HEK293 (cell line): Measurements from ENCODE around the gene ADAMTSL4.
"Not testable (repeated sequence)": the region's sequence is repeated elsewhere in the genome, so short reads cannot be mapped to it uniquely, and the experiment has no call there.

Experiments
- CTCF ChIA-PET: fragments of 350-600 bp; formaldehyde crosslinking; extraction: SDS; loops from one replicate; lab custom pipeline; 2021; ENCODE audit warnings: antibody characterized with exemption; lab: Yijun Ruan, JAX
- POLR2A ChIA-PET: fragments of 300-600 bp; formaldehyde crosslinking; extraction: SDS; loops from one replicate; lab custom pipeline; 2020; ENCODE audit warnings: antibody characterized with exemption, inconsistent platforms; lab: Yijun Ruan, JAX
- H3K27ac ChIP-seq: fragments of 200-500 bp; sonication (Bioruptor generic); 2 replicates; pipeline ENCODE4 v1.5.1; 2014; ENCODE audit warnings: low read depth, low read length, control low read depth, inconsistent platforms; ENCODE audit errors: extremely low read depth
- H3K36me3 ChIP-seq, 2 experiments: fragments of 200-500 bp in 1 of 2; sonication (Bioruptor generic) in 1 of 2; 1 replicate in 1 of 2; 2 replicates in 1 of 2; pipeline ENCODE4 v1.5.1; 2014 to 2017; ENCODE audit warnings: inconsistent platforms in 2 of 2, low read length in 2 of 2; ENCODE audit not compliant: control insufficient read depth in 2 of 2, insufficient read depth in 1 of 2
- H3K4me1 ChIP-seq: fragments of 200-500 bp; sonication (Bioruptor generic); 2 replicates; pipeline ENCODE4 v1.5.1; 2014; ENCODE audit warnings: mild to moderate bottlenecking, low read length, inconsistent platforms; ENCODE audit not compliant: control insufficient read depth, insufficient read depth
- H3K4me3 ChIP-seq: 2 replicates; pipeline ENCODE4 v1.5.1; 2011; ENCODE audit warnings: low read depth, mild to moderate bottlenecking, control low read depth, low read length, moderate library complexity
- H3K9me3 ChIP-seq: fragments of 200-500 bp; sonication (Bioruptor generic); 2 replicates; pipeline ENCODE4 v1.5.1; 2014; ENCODE audit warnings: low read depth, low read length, inconsistent platforms; ENCODE audit not compliant: control insufficient read depth, insufficient read depth
- GLI2 ChIP-seq: fragments of 450-650 bp; formaldehyde crosslinking; IDR thresholded peaks from 2 replicates; pipeline ENCODE4; 2017; ENCODE audit warnings: missing biosample characterization, missing genetic modification characterization, low read depth, borderline replicate concordance
- GLIS1 ChIP-seq: fragments of 450-650 bp; formaldehyde crosslinking; IDR thresholded peaks from 2 replicates; pipeline ENCODE4 v1.5.1; 2016; ENCODE audit warnings: missing biosample characterization, missing genetic modification characterization
- GLIS2 ChIP-seq: fragments of 450-650 bp; formaldehyde crosslinking; IDR thresholded peaks from 2 replicates; pipeline ENCODE4 v1.5.1; 2016; ENCODE audit warnings: missing biosample characterization, missing genetic modification characterization
- IKZF3 ChIP-seq: fragments of 450-650 bp; IDR thresholded peaks from 2 replicates; pipeline ENCODE4 v1.5.0; 2018; ENCODE audit warnings: missing biosample characterization, mild to moderate bottlenecking, missing genetic modification characterization, moderate library complexity
- INSM2 ChIP-seq: fragments of 450-650 bp; formaldehyde crosslinking; IDR thresholded peaks from 2 replicates; pipeline ENCODE4 v1.5.1; 2016; ENCODE audit warnings: missing biosample characterization, missing genetic modification characterization
- OVOL3 ChIP-seq: fragments of 450-650 bp; formaldehyde crosslinking; IDR thresholded peaks from 2 replicates; pipeline ENCODE4 v1.5.1; 2016; ENCODE audit warnings: missing biosample characterization, missing genetic modification characterization
- ZFP37 ChIP-seq: fragments of 450-650 bp; formaldehyde crosslinking; IDR thresholded peaks from 2 replicates; pipeline ENCODE4 v1.5.1; 2016; ENCODE audit warnings: missing biosample characterization, missing genetic modification characterization
- ZNF121 ChIP-seq: fragments of 450-650 bp; formaldehyde crosslinking; IDR thresholded peaks from 2 replicates; pipeline ENCODE4 v1.5.1; 2016; ENCODE audit warnings: missing biosample characterization, missing genetic modification characterization
- ZNF140 ChIP-seq: fragments of 450-650 bp; formaldehyde crosslinking; IDR thresholded peaks from 2 replicates; pipeline ENCODE4 v1.5.1; 2016; ENCODE audit warnings: missing biosample characterization, missing genetic modification characterization
- ZNF169 ChIP-seq: fragments of 450-650 bp; formaldehyde crosslinking; IDR thresholded peaks from 2 replicates; pipeline ENCODE4 v1.5.1; 2016; ENCODE audit warnings: missing biosample characterization, missing genetic modification characterization
- ZNF221 ChIP-seq: fragments of 450-650 bp; formaldehyde crosslinking; IDR thresholded peaks from 2 replicates; pipeline ENCODE4 v1.5.1; 2017; ENCODE audit warnings: missing biosample characterization, missing genetic modification characterization, borderline replicate concordance
- ZNF529 ChIP-seq: fragments of 450-650 bp; formaldehyde crosslinking; IDR thresholded peaks from 2 replicates; pipeline ENCODE4 v1.5.1; 2017; ENCODE audit warnings: missing genetic modification characterization, missing biosample characterization; ENCODE audit not compliant: insufficient replicate concordance
- ZNF549 ChIP-seq: fragments of 450-650 bp; IDR thresholded peaks from 2 replicates; pipeline ENCODE4 v1.5.1; 2018; ENCODE audit warnings: missing biosample characterization, missing genetic modification characterization, mild to moderate bottlenecking, inconsistent platforms, moderate library complexity
- ZNF658 ChIP-seq: fragments of 450-650 bp; formaldehyde crosslinking; IDR thresholded peaks from 2 replicates; pipeline ENCODE4; 2016; ENCODE audit warnings: missing biosample characterization, missing genetic modification characterization
- ZNF670 ChIP-seq: fragments of 450-650 bp; formaldehyde crosslinking; IDR thresholded peaks from 2 replicates; pipeline ENCODE4 v1.5.1; 2016; ENCODE audit warnings: missing biosample characterization, missing genetic modification characterization, low read depth
- ZNF768 ChIP-seq: fragments of 450-650 bp; formaldehyde crosslinking; IDR thresholded peaks from 2 replicates; pipeline ENCODE4 v1.5.1; 2018; ENCODE audit warnings: missing biosample characterization, mild to moderate bottlenecking, missing genetic modification characterization
- ZNF777 ChIP-seq: fragments of 450-650 bp; formaldehyde crosslinking; IDR thresholded peaks from 2 replicates; pipeline ENCODE4 v1.5.1; 2017; ENCODE audit warnings: missing biosample characterization, missing genetic modification characterization, borderline replicate concordance
- ZXDB ChIP-seq: fragments of 450-650 bp; formaldehyde crosslinking; IDR thresholded peaks from 2 replicates; pipeline ENCODE4 v1.5.1; 2016; ENCODE audit warnings: missing biosample characterization, missing genetic modification characterization
- TF ChIP-seq, protein P1 (sequence below): fragments of 450-650 bp; formaldehyde crosslinking; IDR thresholded peaks from 2 replicates; pipeline ENCODE4 v1.5.1; 2017; ENCODE audit warnings: missing biosample characterization, missing genetic modification characterization

Gene ADAMTSL4

GRCh38 chr1:150596976-150597375 lies 47.8 kb downstream of the ADAMTSL4 start:
- POLR2A ChIA-PET = interaction anchor here (5.4 kb wide), 1 partner anchor 17 kb away, joined by 18 read pairs; the partner anchor contains the start of gene MCL1
- CTCF ChIA-PET = interaction anchor here (1.2 to 1.3 kb wide), 2 partner anchors 25 to 36 kb away, joined by 5 read pairs; no protein-coding TSS in a partner anchor

GRCh38 chr1:150598346-150598745 lies 49.1 kb downstream of the ADAMTSL4 start:
- H3K9me3 ChIP-seq, H3K27ac ChIP-seq, H3K4me1 ChIP-seq, H3K36me3 ChIP-seq, H3K4me3 ChIP-seq: not testable (repeated sequence)
- POLR2A ChIA-PET = interaction anchor here (0.7 to 5.4 kb wide), 2 partner anchors 18 to 235 kb away, joined by 7 to 18 read pairs; partner anchors contain the start of gene MCL1
- CTCF ChIA-PET = interaction anchor here (1.3 to 1.9 kb wide), 2 partner anchors 37 to 38 kb away, joined by 5 read pairs; no protein-coding TSS in a partner anchor

More at GRCh38 chr1:150596976-150597375, 47.8 kb downstream of the ADAMTSL4 start:
- Histone ChIP-seq H3K9me3 (no peaks in the 10 kb centered on the region), H3K27ac (no peak overlapping the region), H3K36me3 (peaks cover 3 to 8% of the 10 kb centered on the region in 2 experiments; a peak in 2 of 3 replicates), H3K4me3 (no peak overlapping the region), H3K4me1 (no peaks in the 10 kb centered on the region)
- no peak for TF ChIP-seq IKZF3 (tag by site-specific recombination)
- TF ChIP-seq, protein P1, sequence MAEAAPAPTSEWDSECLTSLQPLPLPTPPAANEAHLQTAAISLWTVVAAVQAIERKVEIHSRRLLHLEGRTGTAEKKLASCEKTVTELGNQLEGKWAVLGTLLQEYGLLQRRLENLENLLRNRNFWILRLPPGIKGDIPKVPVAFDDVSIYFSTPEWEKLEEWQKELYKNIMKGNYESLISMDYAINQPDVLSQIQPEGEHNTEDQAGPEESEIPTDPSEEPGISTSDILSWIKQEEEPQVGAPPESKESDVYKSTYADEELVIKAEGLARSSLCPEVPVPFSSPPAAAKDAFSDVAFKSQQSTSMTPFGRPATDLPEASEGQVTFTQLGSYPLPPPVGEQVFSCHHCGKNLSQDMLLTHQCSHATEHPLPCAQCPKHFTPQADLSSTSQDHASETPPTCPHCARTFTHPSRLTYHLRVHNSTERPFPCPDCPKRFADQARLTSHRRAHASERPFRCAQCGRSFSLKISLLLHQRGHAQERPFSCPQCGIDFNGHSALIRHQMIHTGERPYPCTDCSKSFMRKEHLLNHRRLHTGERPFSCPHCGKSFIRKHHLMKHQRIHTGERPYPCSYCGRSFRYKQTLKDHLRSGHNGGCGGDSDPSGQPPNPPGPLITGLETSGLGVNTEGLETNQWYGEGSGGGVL (tag by site-specific recombination) = no peak
- no peak for TF ChIP-seq ZNF169 (tag by site-specific recombination)
- no peak for TF ChIP-seq ZNF777 (tag by site-specific recombination)
- TF ChIP-seq ZNF768 (tag by site-specific recombination) = no peak
- TF ChIP-seq ZNF658 = no peak
- no peak for TF ChIP-seq ZFP37 (tag by site-specific recombination)
- TF ChIP-seq GLIS2 (tag by site-specific recombination) = no peak
- no peak for TF ChIP-seq OVOL3 (tag by site-specific recombination)
- no peak for TF ChIP-seq ZNF670 (tag by site-specific recombination)
- TF ChIP-seq ZNF549 = no peak
- TF ChIP-seq GLI2 (tag by site-specific recombination) = no peak
- TF ChIP-seq ZXDB (tag by site-specific recombination) = no peak
- no peak for TF ChIP-seq GLIS1
- no peak for TF ChIP-seq ZNF140 (tag by site-specific recombination)
- TF ChIP-seq ZNF529 (tag by site-specific recombination) = no peak
- TF ChIP-seq ZNF221 = no peak

- no peak overlapping the region for H3K4me3 ChIP-seq
- TF ChIP-seq INSM2 (tag by site-specific recombination) = no peak
- 0 out of 2 replicates have a peak, but pooled peaks have one; percentile 28 for TF ChIP-seq ZNF121
- no peak overlapping the region for H3K27ac ChIP-seq
- POLR2A ChIA-PET = interaction anchor here (0.7 to 5.4 kb wide), 2 partner anchors 21 to 71 kb away, joined by 5 to 18 read pairs; partner anchors contain the start of gene MCL1
- peaks cover 3% of the 10 kb centered on the region; the same call in 1 of the 2 replicates for H3K4me1 ChIP-seq
- no peaks in the 10 kb centered on the region for H3K9me3 ChIP-seq
- CTCF ChIA-PET = interaction anchor here (0.5 kb wide), 1 partner anchor 159 kb away, joined by 4 read pairs; no protein-coding TSS in a partner anchor
- peaks cover 3 to 8% of the 10 kb centered on the region in 2 experiments; a peak in 2 of 3 replicates for H3K36me3 ChIP-seq
Measured at GRCh38 chr1:150601540-150601939, 52.3 kb downstream of the ADAMTSL4 start.
